DND-41 (cell line): ENCODE results near the gene VENTX.

Source experiments
- ATAC-seq: fragments of 200-7000 bp; cut with Tn5 transposase; 3 replicates; pipeline ENCODE4 v1.9.1; 2021; ENCODE audit warnings: low read depth; ENCODE audit not compliant: insufficient read depth
- DNase-seq: peaks from one replicate; pipeline ENCODE4 v3.0.0-alpha.2; 2020
- H2AFZ ChIP-seq: 2 replicates; pipeline ENCODE4 v1.6.0; 2012; ENCODE audit warnings: low read depth, low read length
- H3K27ac ChIP-seq: 2 replicates; pipeline ENCODE4 v1.5.1; 2012; ENCODE audit warnings: low read length, inconsistent platforms
- H3K27me3 ChIP-seq: fragments of 200-600 bp; sonication (generic); 2 replicates; pipeline ENCODE4 v1.6.0; 2012; ENCODE audit warnings: low read length, mild to moderate bottlenecking, inconsistent platforms; ENCODE audit not compliant: insufficient read depth, poor library complexity
- H3K36me3 ChIP-seq: 2 replicates; pipeline ENCODE4 v1.5.1; 2012; ENCODE audit warnings: low read length, inconsistent platforms; ENCODE audit not compliant: insufficient read depth
- H3K4me1 ChIP-seq: 2 replicates; pipeline ENCODE4 v1.5.1; 2012; ENCODE audit warnings: mild to moderate bottlenecking, low read length; ENCODE audit not compliant: insufficient read depth
- H3K4me2 ChIP-seq: 2 replicates; pipeline ENCODE4 v1.6.0; 2012; ENCODE audit warnings: mild to moderate bottlenecking, moderate library complexity, low read length, inconsistent platforms; ENCODE audit not compliant: insufficient read depth
- H3K4me3 ChIP-seq, 2 experiments: fragments of 200-600 bp in 1 of 2; shearing (Covaris generic) in 1 of 2; 2 replicates each; pipeline ENCODE4 v1.5.1; 2012 to 2016; ENCODE audit warnings: inconsistent platforms in 2 of 2, low read length in 2 of 2, mild to moderate bottlenecking in 2 of 2, low read depth in 1 of 2, moderate library complexity in 1 of 2
- H3K79me2 ChIP-seq: 2 replicates; pipeline ENCODE4 v1.6.0; 2012; ENCODE audit warnings: low read length, inconsistent platforms; ENCODE audit not compliant: insufficient read depth
- H3K9ac ChIP-seq: 2 replicates; pipeline ENCODE4 v1.6.0; 2012; ENCODE audit warnings: low read depth, mild to moderate bottlenecking, inconsistent platforms, low read length, moderate library complexity
- H3K9me3 ChIP-seq: 2 replicates; pipeline ENCODE4 v1.5.1; 2012; ENCODE audit warnings: low read length, moderate library complexity, mild to moderate bottlenecking, inconsistent platforms; ENCODE audit not compliant: insufficient read depth, severe bottlenecking
- H4K20me1 ChIP-seq: 2 replicates; pipeline ENCODE4 v1.6.0; 2012; ENCODE audit warnings: low read length; ENCODE audit not compliant: insufficient read depth
- EZH2 ChIP-seq: IDR thresholded peaks from 3 replicates; pipeline ENCODE4 v1.6.1; 2012; ENCODE audit warnings: borderline replicate concordance, low read depth, mild to moderate bottlenecking, moderate library complexity, low read length, inconsistent platforms; ENCODE audit not compliant: severe bottlenecking
- TF ChIP-seq, protein P1 (sequence below): IDR thresholded peaks from 2 replicates; pipeline ENCODE4 v1.5.1; 2012; ENCODE audit warnings: borderline replicate concordance, low read length, moderate library complexity, mild to moderate bottlenecking; ENCODE audit not compliant: poor library complexity, severe bottlenecking; ENCODE audit errors: extremely low read depth

VENTX gene

DNA sequence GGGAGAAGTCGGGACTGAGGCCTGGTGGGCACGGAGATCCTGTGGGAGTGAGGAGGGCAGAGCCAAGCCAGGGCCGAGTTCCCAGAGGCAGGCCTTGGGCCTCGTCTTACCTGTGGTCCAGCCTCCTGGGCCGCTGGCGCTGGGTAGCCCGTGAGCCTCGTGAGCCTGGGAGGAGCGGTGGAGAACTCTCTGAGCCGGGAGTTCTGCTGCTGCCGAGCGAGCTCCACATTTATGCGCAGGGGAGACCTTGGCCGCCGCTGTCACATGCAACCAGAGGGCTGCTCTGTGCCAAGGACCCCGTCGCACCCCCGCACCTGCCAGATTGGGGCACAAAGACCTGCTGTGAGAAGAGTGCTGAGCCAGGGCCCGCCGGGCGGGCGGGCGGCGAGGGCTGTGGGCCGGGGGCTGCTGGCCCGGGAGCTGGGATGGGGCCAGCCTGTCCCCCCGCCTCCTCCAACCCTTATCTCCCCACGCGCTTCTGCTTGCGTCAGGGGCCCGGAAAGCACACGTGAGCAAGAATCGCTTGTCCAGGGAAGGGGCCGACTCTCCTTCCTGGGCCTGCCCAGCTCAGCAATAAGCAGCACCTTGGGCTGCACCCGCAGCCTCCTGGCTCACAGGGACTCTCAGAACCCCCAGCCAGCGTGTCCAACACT, 10.2 kb downstream of the VENTX start:
- Histone ChIP-seq H3K36me3 (no peaks in the 10 kb centered on the region), H3K9ac (no peak overlapping the region), H3K79me2 (no peaks in the 10 kb centered on the region), H3K27me3 (no peaks in the 10 kb centered on the region), H3K27ac (no peak overlapping the region), H3K9me3 (no peaks in the 10 kb centered on the region), H2AFZ (no peak overlapping the region), H3K4me3 (no peak overlapping the region), H3K4me1 (no peaks in the 10 kb centered on the region), H3K4me2 (no peak overlapping the region), H4K20me1 (0 out of 2 replicates have a peak, but pooled peaks cover 2% of the 10 kb centered on the region)
- TF ChIP-seq, protein P1, sequence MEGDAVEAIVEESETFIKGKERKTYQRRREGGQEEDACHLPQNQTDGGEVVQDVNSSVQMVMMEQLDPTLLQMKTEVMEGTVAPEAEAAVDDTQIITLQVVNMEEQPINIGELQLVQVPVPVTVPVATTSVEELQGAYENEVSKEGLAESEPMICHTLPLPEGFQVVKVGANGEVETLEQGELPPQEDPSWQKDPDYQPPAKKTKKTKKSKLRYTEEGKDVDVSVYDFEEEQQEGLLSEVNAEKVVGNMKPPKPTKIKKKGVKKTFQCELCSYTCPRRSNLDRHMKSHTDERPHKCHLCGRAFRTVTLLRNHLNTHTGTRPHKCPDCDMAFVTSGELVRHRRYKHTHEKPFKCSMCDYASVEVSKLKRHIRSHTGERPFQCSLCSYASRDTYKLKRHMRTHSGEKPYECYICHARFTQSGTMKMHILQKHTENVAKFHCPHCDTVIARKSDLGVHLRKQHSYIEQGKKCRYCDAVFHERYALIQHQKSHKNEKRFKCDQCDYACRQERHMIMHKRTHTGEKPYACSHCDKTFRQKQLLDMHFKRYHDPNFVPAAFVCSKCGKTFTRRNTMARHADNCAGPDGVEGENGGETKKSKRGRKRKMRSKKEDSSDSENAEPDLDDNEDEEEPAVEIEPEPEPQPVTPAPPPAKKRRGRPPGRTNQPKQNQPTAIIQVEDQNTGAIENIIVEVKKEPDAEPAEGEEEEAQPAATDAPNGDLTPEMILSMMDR, result no peak
- no peak for TF ChIP-seq EZH2
- ATAC-seq, result no peak
- no peak for DNase-seq

DNA sequence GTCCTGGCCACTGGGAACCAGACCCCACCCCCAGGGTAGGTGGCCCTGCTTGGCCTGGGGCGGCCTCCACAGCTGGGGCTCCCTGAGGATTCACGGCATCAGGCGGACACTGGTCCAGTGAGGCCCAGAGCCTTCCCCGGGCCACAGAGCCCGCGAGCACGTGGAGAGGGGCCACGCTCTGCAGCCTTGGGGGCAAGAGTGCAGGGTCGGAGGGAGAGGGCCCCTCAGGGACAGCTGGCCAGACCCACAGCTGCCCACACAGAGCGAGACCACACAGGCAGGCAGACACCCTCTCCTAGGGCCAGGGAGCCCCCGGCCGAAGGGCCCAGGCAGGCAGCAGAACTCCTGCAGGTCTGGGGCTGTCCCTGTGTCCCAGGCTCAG, 10.7 kb downstream of the VENTX start:
- no peak overlapping the region for H2AFZ ChIP-seq
- no peaks in the 10 kb centered on the region for H3K27me3 ChIP-seq
- H3K36me3 ChIP-seq, result no peaks in the 10 kb centered on the region
- no peak overlapping the region for H3K4me2 ChIP-seq
- H3K9me3 ChIP-seq, result no peaks in the 10 kb centered on the region
- no peaks in the 10 kb centered on the region for H3K79me2 ChIP-seq
- H3K9ac ChIP-seq, result no peak overlapping the region
- TF ChIP-seq, protein P1, result no peak
- no peak for TF ChIP-seq EZH2
- no peak for ATAC-seq
- H3K4me1 ChIP-seq, result no peaks in the 10 kb centered on the region
- H3K27ac ChIP-seq, result no peak overlapping the region
- H4K20me1 ChIP-seq, result no peaks in the 10 kb centered on the region
- no peak overlapping the region for H3K4me3 ChIP-seq
- no peak for DNase-seq

DNA sequence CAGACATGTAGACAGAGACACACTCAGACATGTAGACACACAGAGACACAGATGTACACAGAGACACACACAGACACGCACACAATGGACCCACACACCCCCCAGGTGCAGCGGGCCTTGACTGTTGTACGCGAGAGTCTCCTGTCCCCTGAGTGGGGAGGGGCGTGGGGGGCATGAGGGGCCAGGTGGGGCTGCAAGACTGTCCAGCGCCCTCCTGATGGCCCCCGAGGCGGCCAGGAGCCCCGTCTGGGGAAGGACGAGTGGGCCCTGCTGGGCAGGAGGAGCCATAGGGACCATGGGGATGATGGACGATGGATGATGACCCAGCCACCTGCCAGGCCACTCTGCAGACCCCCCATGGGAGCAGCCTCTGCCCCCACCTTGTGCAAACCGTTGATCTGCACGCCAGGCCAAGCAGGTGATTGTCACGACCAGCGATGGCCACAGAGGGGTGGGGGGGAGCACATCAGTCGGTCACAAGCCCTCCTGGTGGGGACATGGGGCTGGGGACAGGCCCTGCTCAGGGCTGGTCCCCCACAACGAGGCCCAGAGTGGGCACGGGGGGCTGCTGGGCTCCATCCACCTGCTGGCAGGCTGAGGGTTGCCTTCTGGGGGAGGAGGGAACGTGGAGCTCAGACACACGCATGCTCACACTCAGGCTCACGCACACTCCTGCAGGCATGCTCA, 11.6 kb downstream of the VENTX start:
- Histone ChIP-seq H4K20me1 (no peaks in the 10 kb centered on the region), H3K4me1 (no peaks in the 10 kb centered on the region), H3K9me3 (no peaks in the 10 kb centered on the region), H3K4me3 (no peak overlapping the region), H3K27ac (no peak overlapping the region), H2AFZ (no peak overlapping the region), H3K27me3 (no peaks in the 10 kb centered on the region), H3K4me2 (no peak overlapping the region), H3K9ac (no peak overlapping the region), H3K36me3 (no peaks in the 10 kb centered on the region), H3K79me2 (no peaks in the 10 kb centered on the region)
- no peak for DNase-seq
- TF ChIP-seq, protein P1, result peak; percentile 10
- TF ChIP-seq EZH2, result no peak
- no peak for ATAC-seq
